ENCODE data around the gene CLDN6.

Gene CLDN6

GRCh38 chr16:2985462-2985861 lies 32.5 kb downstream of the CLDN6 start:
- no peak for DNase-seq

GRCh38 chr16:2983706-2984136 lies 34.3 kb downstream of the CLDN6 start:
- peak; percentile 82 to 87 for DNase-seq

GRCh38 chr16:2982402-2982801 lies 35.6 kb downstream of the CLDN6 start:
- DNase-seq: no peak

GRCh38 chr16:2981899-2982250 lies 36.1 kb downstream of the CLDN6 start:
- DNase-seq: no peak

GRCh38 chr16:2981177-2981898 lies 36.6 kb downstream of the CLDN6 start:
- DNase-seq: no peak

- DNase-seq: peak; percentile 95 to 96
Measured at GRCh38 chr16:2980227-2981176, 37.5 kb downstream of the CLDN6 start, which contains the start of gene PKMYT1. TSS of gene PKMYT1 (minus strand) at chr16:2980446. CDS start at chr16:2979657, 789 bp downstream.

- peak in 1 of 2 experiments; percentile 54 for DNase-seq
Measured at GRCh38 chr16:2979669-2980226, 38.2 kb downstream of the CLDN6 start.

GRCh38 chr16:2977440-2977839 lies 40.5 kb downstream of the CLDN6 start:
- DNase-seq: no peak

GRCh38 chr16:2976673-2977072 lies 41.3 kb downstream of the CLDN6 start:
- DNase-seq: no peak

- no peak for DNase-seq
Measured at GRCh38 chr16:2976201-2976600, 41.8 kb downstream of the CLDN6 start.

- no peak for DNase-seq
Measured at GRCh38 chr16:2975161-2975795, 42.7 kb downstream of the CLDN6 start.

GRCh38 chr16:2974319-2975056 lies 43.5 kb downstream of the CLDN6 start:
- no peak for DNase-seq

- no peak for DNase-seq
Measured at GRCh38 chr16:2973605-2974318, 44.2 kb downstream of the CLDN6 start.

- DNase-seq: no peak
Measured at GRCh38 chr16:2973093-2973492, 44.9 kb downstream of the CLDN6 start.

GRCh38 chr16:2971985-2972784 lies 45.8 kb downstream of the CLDN6 start:
- no peak for DNase-seq

- no peak for DNase-seq
Measured at GRCh38 chr16:2971134-2971984, 46.6 kb downstream of the CLDN6 start.

GRCh38 chr16:2970563-2970962 lies 47.4 kb downstream of the CLDN6 start:
- no peak for DNase-seq

GRCh38 chr16:2969545-2970521 lies 48.1 kb downstream of the CLDN6 start:
- peak; percentile 85 to 88 for DNase-seq

All from activated CD4-positive, alpha-beta T cell treated with anti-CD3 and anti-CD28 coated beads, Interleukin-2, amount 50 U/mL, for 48 hours (primary cell).